ENCODE results near the gene SF1. TPM values are rescaled to one million over a fixed set of nuclear protein-coding genes. Genes with fewer than 3 reads are reported as not detected.
"Not testable (repeated sequence)": the region's sequence is repeated elsewhere in the genome, so short reads cannot be mapped to it uniquely, and the experiment has no call there.

The SF1 gene
- polyA plus RNA-seq, 1 of the 3 experiments (the other 2 are of a cell fraction), result 66.3 TPM

- Histone ChIP-seq H3K9ac (no peak overlapping the region), H3K27me3 (ENCODE audit: insufficient read depth) (no peaks in the 10 kb centered on the region; the same call in 1 of the 2 replicates), H3K36me3 (replicated peaks in 1 of 2; ENCODE audit: control insufficient read depth in 1 of 2, insufficient read depth in 2 of 2, low read length in 1 of 2) (no peaks in the 10 kb centered on the region), H4K20me1 (ENCODE audit: insufficient read depth) (no peaks in the 10 kb centered on the region), H3K9me2 (no peaks in the 10 kb centered on the region), H3F3A (replicated peaks; ENCODE audit: insufficient read depth) (no peaks in the 10 kb centered on the region), H3K9me3 (no peaks in the 10 kb centered on the region), H3K79me2 (ENCODE audit: insufficient read depth) (no peaks in the 10 kb centered on the region), H3K27ac (ENCODE audit: low read depth in 2 of 2, low read length in 1 of 2) (no peak overlapping the region), H3K4me2 (no peak overlapping the region), H3K4me1 (ENCODE audit: control insufficient read depth in 1 of 2, insufficient read depth in 2 of 2, low read depth in 1 of 2, low read length in 1 of 2) (no peaks in the 10 kb centered on the region), H3K4me3 (ENCODE audit: low read depth in 2 of 2, low read length in 1 of 2) (no peak overlapping the region), H2AFZ (ENCODE audit: low read depth) (no peak overlapping the region)
- ChIA-PET POLR2A (no interaction called here), CTCF (interaction anchor here (1.0 to 2.4 kb wide), 2 partner anchors 20 to 190 kb away, joined by 5 to 11 read pairs; partner anchors contain the start of genes ARL2 and CDC42BPG)
- DNase-seq, result no peak
- WGBS (ENCODE audit: low lambda C conversion rate), result 60% methylated on average over 11 of the region's 11 CpGs
- TF ChIP-seq ELF1 (IDR thresholded peaks at IDR 0.05) (no peak), GABPA (IDR thresholded peaks at IDR 0.05; ENCODE audit: low read depth) (no peak), NFIC (IDR thresholded peaks at IDR 0.05; ENCODE audit: borderline replicate concordance) (no peak), MAX (IDR thresholded peaks at IDR 0.05; ENCODE audit: low read depth) (no peak), TEAD4 (IDR thresholded peaks at IDR 0.05; ENCODE audit: borderline replicate concordance, insufficient read depth) (no peak), USF2 (IDR thresholded peaks at IDR 0.05; ENCODE audit: borderline replicate concordance, low read depth, low read length) (no peak), RCOR1 (IDR thresholded peaks at IDR 0.05; ENCODE audit: low read length) (no peak), MXI1 (IDR thresholded peaks at IDR 0.05; ENCODE audit: low read depth, low read length) (no peak), USF1 (IDR thresholded peaks at IDR 0.05; ENCODE audit: borderline replicate concordance, low read depth) (no peak), MEF2A (IDR thresholded peaks at IDR 0.05; ENCODE audit: borderline replicate concordance, low read depth) (no peak)
- TF ChIP-seq, protein P1, sequence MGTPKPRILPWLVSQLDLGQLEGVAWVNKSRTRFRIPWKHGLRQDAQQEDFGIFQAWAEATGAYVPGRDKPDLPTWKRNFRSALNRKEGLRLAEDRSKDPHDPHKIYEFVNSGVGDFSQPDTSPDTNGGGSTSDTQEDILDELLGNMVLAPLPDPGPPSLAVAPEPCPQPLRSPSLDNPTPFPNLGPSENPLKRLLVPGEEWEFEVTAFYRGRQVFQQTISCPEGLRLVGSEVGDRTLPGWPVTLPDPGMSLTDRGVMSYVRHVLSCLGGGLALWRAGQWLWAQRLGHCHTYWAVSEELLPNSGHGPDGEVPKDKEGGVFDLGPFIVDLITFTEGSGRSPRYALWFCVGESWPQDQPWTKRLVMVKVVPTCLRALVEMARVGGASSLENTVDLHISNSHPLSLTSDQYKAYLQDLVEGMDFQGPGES (IDR thresholded peaks at IDR 0.05; ENCODE audit: low read depth, low read length), result no peak
These were observed 45.3 kb upstream of the SF1 start for GRCh38 chr11:64823568-64824119.

GRCh38 chr11:64817476-64817875, 39.1 kb upstream of the SF1 start:
- no peaks in the 10 kb centered on the region for H3K79me2 ChIP-seq (ENCODE audit: insufficient read depth)
- H3K9ac ChIP-seq, result no peak overlapping the region
- no peaks in the 10 kb centered on the region for H4K20me1 ChIP-seq (ENCODE audit: insufficient read depth)
- no peaks in the 10 kb centered on the region for H3K4me1 ChIP-seq (ENCODE audit: control insufficient read depth in 1 of 2, insufficient read depth in 2 of 2, low read depth in 1 of 2, low read length in 1 of 2)
- H3K36me3 ChIP-seq (replicated peaks in 1 of 2; ENCODE audit: control insufficient read depth in 1 of 2, insufficient read depth in 2 of 2, low read length in 1 of 2), result no peaks in the 10 kb centered on the region
- H3K4me3 ChIP-seq (ENCODE audit: low read depth in 2 of 2, low read length in 1 of 2), result no peak overlapping the region
- no peak for DNase-seq
- WGBS (ENCODE audit: low lambda C conversion rate), result 67% methylated on average over 3 of the region's 3 CpGs
- H3K9me2 ChIP-seq, result no peaks in the 10 kb centered on the region
- CTCF ChIA-PET, result interaction anchor here (1.7 kb wide), 1 partner anchor 71 kb away, joined by 7 read pairs; no protein-coding TSS in a partner anchor
- TF ChIP-seq RAD21 (IDR thresholded peaks at IDR 0.05; ENCODE audit: low read length) (no peak), FOXJ3 (CRISPR knock-in tag; IDR thresholded peaks at IDR 0.05) (no peak), JUND (IDR thresholded peaks at IDR 0.05) (no peak), USF1 (IDR thresholded peaks at IDR 0.05; ENCODE audit: borderline replicate concordance, low read depth) (no peak), GABPA (IDR thresholded peaks at IDR 0.05; ENCODE audit: low read depth) (no peak)
- no peaks in the 10 kb centered on the region for H3F3A ChIP-seq (replicated peaks; ENCODE audit: insufficient read depth)
- H3K27me3 ChIP-seq (ENCODE audit: insufficient read depth), result no peaks in the 10 kb centered on the region
- H2AFZ ChIP-seq (ENCODE audit: low read depth), result no peak overlapping the region
- no peak overlapping the region for H3K4me2 ChIP-seq
- POLR2A ChIA-PET, result no interaction called here
- no peaks in the 10 kb centered on the region for H3K9me3 ChIP-seq
- H3K27ac ChIP-seq (ENCODE audit: low read depth in 2 of 2, low read length in 1 of 2), result no peak overlapping the region

GRCh38 chr11:64815433-64815832, 37.1 kb upstream of the SF1 start:
- CTCF ChIA-PET, result interaction anchor here (0.9 kb wide), 1 partner anchor 72 kb away, joined by 4 read pairs; no protein-coding TSS in a partner anchor
- H3K27ac ChIP-seq (ENCODE audit: low read depth in 2 of 2, low read length in 1 of 2); H3K9ac ChIP-seq; H3K4me1 ChIP-seq (ENCODE audit: control insufficient read depth in 1 of 2, insufficient read depth in 2 of 2, low read depth in 1 of 2, low read length in 1 of 2); H3K9me2 ChIP-seq; H3K4me3 ChIP-seq (ENCODE audit: low read depth in 2 of 2, low read length in 1 of 2); DNase-seq; H4K20me1 ChIP-seq (ENCODE audit: insufficient read depth); H3F3A ChIP-seq (replicated peaks; ENCODE audit: insufficient read depth); H2AFZ ChIP-seq (ENCODE audit: low read depth); H3K79me2 ChIP-seq (ENCODE audit: insufficient read depth); H3K27me3 ChIP-seq (ENCODE audit: insufficient read depth); POLR2A ChIA-PET; H3K4me2 ChIP-seq; H3K36me3 ChIP-seq (replicated peaks in 1 of 2; ENCODE audit: control insufficient read depth in 1 of 2, insufficient read depth in 2 of 2, low read length in 1 of 2); H3K9me3 ChIP-seq: not testable (repeated sequence)
- WGBS (ENCODE audit: low lambda C conversion rate), result 90% methylated on average over 5 of the region's 5 CpGs

Measured in SK-N-SH (cell line).